ENCODE data around the gene ANKRD18B. TPM values are rescaled to one million over a fixed set of nuclear protein-coding genes. Genes with fewer than 3 reads are reported as not detected.
"Not testable (repeated sequence)": the region's sequence is repeated elsewhere in the genome, so short reads cannot be mapped to it uniquely, and the experiment has no call there.

ANKRD18B gene
- total RNA-seq, 1 donor from 2014 or later = 0.40 TPM

DNA sequence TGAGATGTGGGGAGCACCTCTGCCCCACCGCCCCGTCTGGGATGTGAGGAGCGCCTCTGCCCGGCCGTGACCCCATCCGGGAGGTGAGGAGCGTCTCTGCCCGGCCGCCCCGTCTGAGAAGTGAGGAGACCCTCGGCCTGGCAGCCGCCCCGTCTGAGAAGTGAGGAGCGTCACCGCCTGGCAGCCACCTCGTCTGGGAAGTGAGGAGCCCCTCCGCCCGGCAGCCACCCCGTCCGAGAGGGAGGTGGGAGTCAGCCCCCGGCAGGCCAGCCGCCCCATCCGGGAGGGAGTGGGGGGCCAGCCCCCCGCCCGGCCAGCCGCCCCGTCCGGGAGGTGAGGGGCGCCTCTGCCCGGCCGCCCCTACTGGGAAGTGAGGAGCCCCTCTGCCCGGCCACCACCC is 76.9 kb downstream of the ANKRD18B start:
- not testable (repeated sequence) for DNase-seq (ENCODE audit: low spot score); ATAC-seq

DNA sequence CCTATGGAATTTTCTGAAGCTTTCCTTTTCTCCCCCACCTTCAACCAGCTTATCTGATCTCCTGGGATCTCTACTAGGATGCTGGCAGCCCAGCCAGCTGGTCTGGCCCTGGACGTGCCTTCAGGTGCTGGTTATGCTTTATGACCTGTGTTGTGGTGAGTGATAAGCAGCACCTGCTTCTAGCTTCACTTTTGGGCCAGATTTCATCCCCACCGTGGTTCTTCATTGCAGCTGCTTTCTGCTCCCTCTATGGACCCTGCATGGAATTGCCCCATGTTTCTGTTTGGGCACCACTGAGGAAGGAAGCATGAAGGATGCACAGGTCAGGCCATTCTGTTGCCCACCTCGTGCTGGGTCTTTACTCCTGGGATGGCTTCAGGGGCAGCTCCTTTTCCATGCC is 80.2 kb downstream of the ANKRD18B start:
- ATAC-seq = peak; percentile 87
- DNase-seq (ENCODE audit: low spot score) = not testable (repeated sequence)

DNA sequence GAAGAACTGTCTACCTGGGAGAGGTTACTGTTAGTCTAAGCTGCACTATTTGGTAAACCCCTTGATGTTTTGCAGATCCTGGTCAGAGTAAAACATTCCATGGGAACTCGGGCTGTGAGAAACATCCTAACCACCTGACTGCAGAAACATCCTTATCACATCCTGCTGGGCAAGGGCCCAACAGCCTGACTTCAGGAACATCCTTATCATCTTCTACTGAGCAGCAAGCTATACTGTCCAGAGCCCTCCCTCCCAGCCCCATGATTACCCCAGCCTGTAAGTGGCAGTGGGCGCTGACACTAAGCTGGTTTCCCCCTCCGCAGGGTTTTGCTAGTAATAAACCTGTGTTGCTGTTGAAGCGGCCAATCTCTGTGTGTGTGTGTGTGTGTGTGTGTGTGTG is 80.9 kb downstream of the ANKRD18B start:
- ATAC-seq = peak; percentile 27
- DNase-seq (ENCODE audit: low spot score) = not testable (repeated sequence)

DNA sequence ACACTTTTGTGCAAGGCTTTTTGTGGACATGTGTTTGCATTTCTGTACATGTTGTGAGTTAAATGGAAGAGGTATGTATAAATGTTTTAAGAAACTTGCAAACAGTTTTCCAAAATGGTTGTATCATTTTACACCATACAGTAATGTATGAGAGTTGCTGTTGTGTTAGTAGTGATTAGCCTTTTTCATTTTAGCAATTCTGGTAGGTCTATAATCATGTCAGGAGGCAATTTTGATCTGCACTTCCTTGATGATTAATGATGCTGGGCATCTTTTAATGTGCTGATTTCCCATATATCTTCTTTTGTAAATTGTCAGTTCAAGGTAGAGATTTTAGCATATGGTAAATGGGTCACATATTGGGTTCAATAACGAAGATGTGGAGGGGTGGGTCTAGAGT is 87.3 kb downstream of the ANKRD18B start:
- ATAC-seq (no peak), DNase-seq (ENCODE audit: low spot score) (no peak)

DNA sequence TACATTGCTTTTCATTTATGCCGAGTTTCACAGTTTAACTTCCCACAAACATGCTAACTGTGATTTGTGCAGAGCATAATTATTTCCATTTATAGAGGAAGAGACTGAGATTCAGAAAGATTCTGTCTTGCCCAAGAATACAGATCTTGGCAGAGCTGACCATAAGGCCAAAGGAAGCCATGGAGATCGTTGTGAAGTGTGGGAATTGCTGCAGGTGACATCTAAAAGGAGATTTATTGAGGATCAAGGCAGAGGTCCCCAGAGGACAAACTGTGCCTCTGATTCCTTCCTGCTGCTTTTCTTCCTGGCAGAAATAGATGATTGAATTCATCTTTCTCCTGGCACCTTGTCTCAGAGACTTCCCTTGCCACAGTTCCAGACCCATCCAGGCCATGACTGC is 88.4 kb downstream of the ANKRD18B start:
- DNase-seq (ENCODE audit: low spot score); ATAC-seq: not testable (repeated sequence)

DNA sequence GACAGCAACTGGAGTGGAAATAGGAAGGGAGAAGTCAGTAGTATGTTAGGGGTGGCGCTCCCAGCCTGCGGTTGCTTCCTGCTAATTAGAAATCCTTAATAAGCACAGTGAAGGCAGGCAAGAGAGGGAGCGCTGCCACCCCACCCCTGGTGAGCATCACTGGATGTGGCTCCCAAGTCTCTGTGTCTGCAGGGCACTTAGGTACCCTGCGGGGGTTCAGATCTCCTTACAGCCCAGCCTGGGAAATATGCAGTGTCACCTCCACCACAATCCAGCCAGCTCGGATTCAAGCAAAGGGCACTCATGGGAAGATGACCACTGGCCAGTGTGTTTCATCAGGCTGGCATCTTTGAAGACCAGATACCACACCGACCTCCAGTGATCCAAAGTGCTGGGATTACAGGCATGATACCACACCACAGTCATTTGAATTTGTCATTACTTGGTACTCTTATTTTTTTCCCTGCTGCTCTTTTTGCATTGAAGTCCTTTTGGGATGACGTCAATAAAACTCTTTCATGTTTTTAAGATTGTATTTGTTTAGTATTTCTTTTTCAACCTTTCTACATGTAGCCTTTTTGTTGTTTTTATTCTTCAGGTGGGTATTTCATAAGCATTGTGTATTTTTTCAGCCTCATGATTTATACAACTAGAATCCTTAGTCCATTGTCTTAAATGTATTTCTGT is 90.1 kb downstream of the ANKRD18B start:
- ATAC-seq (no peak), DNase-seq (ENCODE audit: low spot score) (no peak)

DNA sequence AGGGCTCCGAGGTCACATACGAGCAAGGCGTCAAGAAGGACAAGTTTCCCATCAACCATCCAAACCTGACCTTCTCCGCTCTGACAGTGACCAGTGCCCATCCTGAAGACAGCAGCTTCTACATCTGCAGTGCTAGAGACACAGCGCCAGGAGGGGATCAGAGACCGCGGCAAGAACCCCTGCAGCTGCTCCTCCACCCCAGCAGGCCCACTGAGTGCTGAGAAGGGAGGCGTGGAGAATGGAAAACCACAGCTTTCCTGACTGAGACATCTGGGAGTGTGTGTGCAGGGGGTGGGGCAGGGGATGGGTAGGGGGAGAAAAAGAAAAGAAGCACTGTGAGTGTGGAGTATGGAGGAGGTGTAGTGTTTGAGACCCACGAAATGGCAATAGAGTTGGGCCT is 94.3 kb downstream of the ANKRD18B start:
- DNase-seq (ENCODE audit: low spot score); ATAC-seq: not testable (repeated sequence)

DNA sequence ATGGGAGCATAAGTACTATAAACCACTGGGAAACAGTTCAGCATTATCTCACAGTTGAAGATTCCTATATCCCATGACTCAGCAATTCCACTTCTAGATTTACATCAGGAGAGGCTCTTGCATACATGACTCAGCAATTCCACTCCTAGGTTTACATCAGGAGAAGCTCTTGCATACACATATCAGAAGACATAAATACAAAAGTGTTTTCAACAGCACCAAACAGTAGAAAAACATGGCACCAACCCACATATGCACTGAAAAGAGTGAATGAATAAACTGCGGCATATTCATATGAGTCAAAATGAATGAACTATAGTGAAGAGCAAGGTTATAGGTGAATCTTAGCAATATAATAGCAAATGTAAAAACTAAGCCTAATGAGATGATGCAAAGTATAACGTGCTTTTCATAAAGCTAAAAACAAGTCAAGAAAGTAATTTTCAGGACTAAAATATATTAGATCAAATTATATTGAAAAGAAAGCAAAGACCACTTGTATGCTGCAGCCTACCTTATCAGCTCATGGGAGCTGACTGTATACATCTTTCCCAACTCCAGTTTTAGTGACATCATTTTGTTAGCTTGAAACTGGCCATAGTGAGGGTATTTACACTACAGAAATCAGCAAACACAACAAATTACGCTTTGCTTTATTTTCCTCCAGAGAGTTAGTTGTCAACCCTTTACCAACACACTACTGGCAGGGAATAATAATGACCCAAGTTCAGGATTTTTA is 95.8 kb downstream of the ANKRD18B start:
- ATAC-seq (no peak), DNase-seq (ENCODE audit: low spot score) (no peak)

DNA sequence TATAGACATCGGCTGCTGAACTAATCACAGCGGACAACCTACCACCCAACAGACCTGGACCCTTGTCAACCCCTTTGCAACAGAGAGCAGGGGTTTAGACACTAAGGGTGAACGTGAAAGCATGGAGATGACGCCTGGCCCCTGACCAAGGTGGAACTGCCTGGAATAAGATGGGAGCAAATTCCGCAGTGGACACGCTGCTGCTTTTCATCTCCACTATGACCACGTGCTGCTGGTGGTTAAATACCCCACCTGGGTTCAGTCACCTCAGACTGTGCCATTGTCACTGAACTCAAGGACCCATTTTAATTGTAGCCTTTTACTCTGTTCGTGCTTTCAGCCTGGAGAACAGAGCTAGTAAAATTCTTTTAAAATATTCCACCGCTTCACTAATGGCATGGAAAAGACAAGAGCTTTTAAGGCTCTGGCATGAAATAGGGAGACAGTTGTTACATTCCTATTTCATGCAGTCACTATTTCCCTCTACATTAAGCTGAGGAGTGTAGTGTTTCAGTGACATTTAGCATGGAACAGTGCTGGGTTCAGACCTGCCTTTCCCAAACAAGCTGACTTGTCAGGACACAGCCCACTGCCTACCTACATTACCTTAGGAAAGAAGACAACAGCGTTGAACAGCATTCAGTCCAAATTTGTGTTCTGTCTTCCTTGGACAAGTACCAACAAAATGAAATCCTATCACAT is 96.8 kb downstream of the ANKRD18B start:
- no peak for DNase-seq (ENCODE audit: low spot score)
- no peak for ATAC-seq

Other genes starting within 250 kb of the ANKRD18B start
- gene NFX1, start 233.7 kb upstream of the ANKRD18B start, total RNA-seq = 24.3 TPM
- 30.7 TPM for gene AQP7, start 121.7 kb upstream of the ANKRD18B start, total RNA-seq
- 89.5 TPM for gene AQP3, start 76.7 kb upstream of the ANKRD18B start, total RNA-seq
- 15.3 TPM for gene NOL6, start 50.3 kb upstream of the ANKRD18B start, total RNA-seq

All from left lobe of liver (tissue), 2 donors.